SK-N-SH (cell line): ENCODE results near the gene HOXB8.

ENCODE experiments used
- CTCF ChIP-seq: fragments of 200-600 bp; sonication (generic); IDR thresholded peaks from 2 replicates; pipeline ENCODE4 v1.6.1; 2017; ENCODE audit warnings: antibody characterized with exemption, mild to moderate bottlenecking, moderate library complexity
- EP300 ChIP-seq, 2 experiments: IDR thresholded peaks; 2 replicates each; pipeline versions ENCODE4 v1.4.0 to v1.6.1; 2012; ENCODE audit warnings: borderline replicate concordance in 1 of 2, low read depth in 1 of 2, low read length in 1 of 2
- FOXJ3 ChIP-seq: sonication (generic); formaldehyde crosslinking; IDR thresholded peaks from 2 replicates; pipeline ENCODE4 v1.5.1; 2020; ENCODE audit warnings: mild to moderate bottlenecking, missing genetic modification reagents
- NFIC ChIP-seq: IDR thresholded peaks from 2 replicates; pipeline ENCODE4 v1.4.0; 2012; ENCODE audit warnings: borderline replicate concordance

GRCh38 chr17:48613862-48614694 is 1.0 kb downstream of the HOXB8 start:
- TF ChIP-seq FOXJ3 (no peak), CTCF (no peak; the same call in 1 of the 2 replicates), EP300 (IDR thresholded peaks at IDR 0.05; ENCODE audit: borderline replicate concordance in 1 of 2, low read depth in 1 of 2, low read length in 1 of 2) (no peak), NFIC (no peak)
